Measurements from ENCODE around the gene GPR65. TPM values are rescaled to one million over a fixed set of nuclear protein-coding genes. Genes with fewer than 3 reads are reported as not detected.

GPR65 gene
- total RNA-seq, 1 donor from 2014 or later: 8.2 TPM

GRCh38 chr14:88049266-88049665 lies 44.3 kb downstream of the GPR65 start:
- Mint-ChIP-seq H3K4me1 (ENCODE audit: low read depth) (peaks cover 12% of the 10 kb centered on the region), H3K36me3 (ENCODE audit: low read depth) (peaks cover 3% of the 10 kb centered on the region), H3K4me3 (no peak overlapping the region), H3K9me3 (peaks cover 7% of the 10 kb centered on the region), H3K27ac (no peak overlapping the region), H3K27me3 (ENCODE audit: insufficient read depth) (no peaks in the 10 kb centered on the region)
- DNase-seq (ENCODE audit: low spot score): no peak
- intact Hi-C loops (cut with micrococcal nuclease): no loop called here

GRCh38 chr14:88049936-88050335 lies 45.0 kb downstream of the GPR65 start:
- H3K27me3 Mint-ChIP-seq (ENCODE audit: insufficient read depth): no peaks in the 10 kb centered on the region
- intact Hi-C loops (cut with micrococcal nuclease): no loop called here
- peaks cover 8% of the 10 kb centered on the region for H3K4me1 Mint-ChIP-seq (ENCODE audit: low read depth)
- no peak for DNase-seq (ENCODE audit: low spot score)
- peaks cover 7% of the 10 kb centered on the region for H3K9me3 Mint-ChIP-seq
- peaks cover 3% of the 10 kb centered on the region for H3K36me3 Mint-ChIP-seq (ENCODE audit: low read depth)
- no peak overlapping the region for H3K27ac Mint-ChIP-seq
- no peak overlapping the region for H3K4me3 Mint-ChIP-seq

- Mint-ChIP-seq H3K9me3 (peaks cover 6% of the 10 kb centered on the region), H3K4me3 (no peak overlapping the region), H3K27ac (no peak overlapping the region), H3K27me3 (ENCODE audit: insufficient read depth) (peaks cover 11% of the 10 kb centered on the region), H3K4me1 (ENCODE audit: low read depth) (no peaks in the 10 kb centered on the region), H3K36me3 (ENCODE audit: low read depth) (no peaks in the 10 kb centered on the region)
- DNase-seq (ENCODE audit: low spot score): no peak
- intact Hi-C loops (cut with micrococcal nuclease): no loop called here
These were observed 55.6 kb downstream of the GPR65 start for GRCh38 chr14:88060576-88060975.

GRCh38 chr14:88063811-88064210 lies 58.9 kb downstream of the GPR65 start:
- intact Hi-C loops (cut with micrococcal nuclease): no loop called here
- Mint-ChIP-seq H3K36me3 (ENCODE audit: low read depth) (no peaks in the 10 kb centered on the region), H3K27me3 (ENCODE audit: insufficient read depth) (peaks cover 11% of the 10 kb centered on the region), H3K4me3 (no peak overlapping the region), H3K4me1 (ENCODE audit: low read depth) (no peaks in the 10 kb centered on the region), H3K9me3 (peaks cover 6% of the 10 kb centered on the region), H3K27ac (no peak overlapping the region)
- no peak for DNase-seq (ENCODE audit: low spot score)

Other genes with a start within 250 kb of the GPR65 start
- gene GALC, start 12.0 kb upstream of the GPR65 start, total RNA-seq: 8.6 and 8.7 TPM in 2 replicates

All from activated T-helper 1 cell treated with anti-CD3 and anti-CD28 coated beads, Interleukin-12 subunit alpha, Interleukin-12 subunit beta, Interleukin-2, Interleukin-4 antibody, amounts not matched to agents 30 ng/mL and 10 ng/mL and 1 ng/mL, durations not matched to agents 14 hours and 24 hours and 36 hours (primary cell).